ENCODE data around the gene BPIFB2. TPM values are rescaled to one million over a fixed set of nuclear protein-coding genes. Genes with fewer than 3 reads are reported as not detected.

Gene BPIFB2
- total and polyA plus RNA-seq, 2 donors from 2014 or later: not detected

DNA sequence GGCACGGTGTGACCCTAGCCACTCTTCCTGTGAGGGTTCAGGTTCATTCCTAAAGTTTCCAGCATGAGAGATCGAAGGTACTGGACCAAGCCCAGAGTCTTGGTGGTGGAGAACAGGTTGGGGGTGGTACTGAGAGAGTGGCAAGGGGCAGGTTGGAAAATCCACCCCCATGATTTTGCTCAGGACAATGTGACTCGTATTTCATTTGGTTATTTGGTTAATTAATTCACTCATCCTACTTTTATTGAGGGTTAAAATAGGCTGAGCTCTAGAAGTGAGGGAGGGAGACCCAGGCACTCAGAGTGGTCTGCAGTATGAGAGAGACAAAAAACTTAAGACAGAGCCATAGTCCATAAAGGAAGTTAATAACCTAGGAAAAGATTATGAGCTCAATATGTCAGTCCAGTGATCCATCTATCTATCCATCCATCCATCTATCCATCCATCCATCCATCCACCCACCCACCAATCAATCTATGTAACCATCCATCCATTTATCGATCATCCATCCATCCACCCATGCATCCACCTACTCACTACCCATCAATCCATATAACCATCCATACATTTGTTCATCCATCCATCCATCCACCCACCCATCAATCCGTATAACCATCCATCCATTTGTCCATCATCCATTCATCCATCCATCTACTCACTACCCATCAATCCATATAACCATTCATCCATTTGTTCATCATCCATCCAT is 17.3 kb downstream of the BPIFB2 start:
- intact Hi-C loops (cut with DNase I): no loop called here
- no peak overlapping the region for H3K4me3 ChIP-seq (ENCODE audit: low read length in 3 of 3)
- no peak for TF ChIP-seq CTCF (IDR thresholded peaks at IDR 0.05; ENCODE audit: borderline replicate concordance, extremely low read depth, insufficient read depth)
- no peak overlapping the region for H3K9ac ChIP-seq (ENCODE audit: low read length in 3 of 3)
- no peaks in the 10 kb centered on the region for H3K36me3 ChIP-seq (ENCODE audit: control insufficient read depth in 2 of 3, insufficient read depth in 3 of 3, low read length in 3 of 3)
- FAIRE-seq (no peak), DNase-seq (no peak)
- no peaks in the 10 kb centered on the region for H3K27me3 ChIP-seq (ENCODE audit: control insufficient read depth, insufficient read depth, low read length)
- H3K27ac ChIP-seq (ENCODE audit: low read depth in 2 of 2, low read length in 2 of 2): no peak overlapping the region
- no peaks in the 10 kb centered on the region for H3K4me1 ChIP-seq (ENCODE audit: control insufficient read depth in 2 of 3, insufficient read depth in 2 of 3, low read depth in 1 of 3, low read length in 3 of 3)
- no peaks in the 10 kb centered on the region for H3K9me3 ChIP-seq (ENCODE audit: control insufficient read depth in 2 of 3, insufficient read depth in 1 of 3, low read length in 3 of 3)

- TF ChIP-seq CTCF (IDR thresholded peaks at IDR 0.05; ENCODE audit: borderline replicate concordance, extremely low read depth, insufficient read depth): no peak
- no peaks in the 10 kb centered on the region for H3K4me1 ChIP-seq (ENCODE audit: control insufficient read depth in 2 of 3, insufficient read depth in 2 of 3, low read depth in 1 of 3, low read length in 3 of 3)
- no peak overlapping the region for H3K27ac ChIP-seq (ENCODE audit: low read depth in 2 of 2, low read length in 2 of 2)
- no peaks in the 10 kb centered on the region for H3K36me3 ChIP-seq (ENCODE audit: control insufficient read depth in 2 of 3, insufficient read depth in 3 of 3, low read length in 3 of 3)
- DNase-seq: no peak
- no peak for FAIRE-seq
- H3K9ac ChIP-seq (ENCODE audit: low read length in 3 of 3): no peak overlapping the region
- intact Hi-C loops (cut with DNase I): no loop called here
- no peaks in the 10 kb centered on the region for H3K9me3 ChIP-seq (ENCODE audit: control insufficient read depth in 2 of 3, insufficient read depth in 1 of 3, low read length in 3 of 3)
- H3K4me3 ChIP-seq (ENCODE audit: low read length in 3 of 3): no peak overlapping the region
- H3K27me3 ChIP-seq (ENCODE audit: control insufficient read depth, insufficient read depth, low read length): no peaks in the 10 kb centered on the region
These were observed 17.9 kb downstream of the BPIFB2 start for GRCh38 chr20:33025318-33025876.

GRCh38 chr20:33026072-33026778 is 18.7 kb downstream of the BPIFB2 start:
- no peak for FAIRE-seq

More at GRCh38 chr20:33026072-33026778, 18.7 kb downstream of the BPIFB2 start:
- Histone ChIP-seq H3K27ac (ENCODE audit: low read depth in 2 of 2, low read length in 2 of 2) (no peak overlapping the region), H3K9me3 (ENCODE audit: control insufficient read depth in 2 of 3, insufficient read depth in 1 of 3, low read length in 3 of 3) (no peaks in the 10 kb centered on the region), H3K27me3 (ENCODE audit: control insufficient read depth, insufficient read depth, low read length) (no peaks in the 10 kb centered on the region), H3K36me3 (ENCODE audit: control insufficient read depth in 2 of 3, insufficient read depth in 3 of 3, low read length in 3 of 3) (no peaks in the 10 kb centered on the region), H3K4me3 (ENCODE audit: low read length in 3 of 3) (no peak overlapping the region), H3K9ac (ENCODE audit: low read length in 3 of 3) (no peak overlapping the region), H3K4me1 (ENCODE audit: control insufficient read depth in 2 of 3, insufficient read depth in 2 of 3, low read depth in 1 of 3, low read length in 3 of 3) (no peaks in the 10 kb centered on the region)
- no peak for DNase-seq
- no peak for TF ChIP-seq CTCF (IDR thresholded peaks at IDR 0.05; ENCODE audit: borderline replicate concordance, extremely low read depth, insufficient read depth)
- intact Hi-C loops (cut with DNase I): no loop called here
